Measurements from ENCODE around the gene BCL2L1. TPM values are rescaled to one million over a fixed set of nuclear protein-coding genes. Genes with fewer than 3 reads are reported as not detected.
A peak's percentile ranks its signal among the peaks of the same experiment; 100 is the strongest.

BCL2L1 gene
- total and polyA plus RNA-seq, 2 experiments from 2014 or later = 42.4 to 110 TPM

DNA sequence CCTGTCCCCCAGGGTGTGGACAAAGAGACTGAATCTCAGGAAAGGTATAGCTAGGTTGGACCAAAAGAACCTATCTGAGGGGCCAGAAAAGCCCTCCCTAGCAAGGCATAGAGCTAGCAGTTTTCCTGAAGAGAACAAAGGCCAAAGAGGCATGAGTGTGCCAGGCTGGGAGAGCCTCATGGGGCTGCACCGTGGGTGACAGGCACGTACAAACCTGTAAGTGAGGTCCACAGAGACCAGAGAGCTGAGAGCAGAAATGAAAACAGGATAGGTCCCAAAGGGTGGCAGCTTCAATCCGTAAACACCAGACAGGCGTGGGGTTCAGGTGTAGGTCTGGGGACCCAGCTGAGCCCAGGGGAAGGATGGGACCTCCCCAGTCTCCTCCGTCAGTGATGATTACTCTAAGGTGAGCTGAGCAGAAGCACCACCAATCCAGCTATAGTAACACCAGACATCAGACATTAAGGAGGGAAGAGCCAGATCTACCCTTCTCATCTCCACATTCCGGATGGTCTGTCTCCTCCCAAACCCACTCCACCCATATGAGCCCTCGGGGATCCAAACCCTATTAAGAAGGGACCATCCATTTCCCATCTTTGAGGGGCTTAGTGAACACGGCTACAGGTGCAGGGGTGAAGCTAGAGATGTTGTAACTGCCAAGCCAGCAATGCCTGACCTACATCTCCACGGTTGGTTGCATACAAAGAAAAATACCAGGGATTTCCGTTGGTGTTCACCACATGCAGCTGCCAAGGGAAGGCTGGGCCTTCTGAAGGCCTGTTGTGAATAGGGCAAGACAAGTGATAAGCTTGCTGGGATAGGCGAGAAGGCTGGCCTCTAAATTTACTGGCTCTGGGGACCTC is 38.3 kb downstream of the BCL2L1 start (continued):
- TF ChIP-seq, protein P1, sequence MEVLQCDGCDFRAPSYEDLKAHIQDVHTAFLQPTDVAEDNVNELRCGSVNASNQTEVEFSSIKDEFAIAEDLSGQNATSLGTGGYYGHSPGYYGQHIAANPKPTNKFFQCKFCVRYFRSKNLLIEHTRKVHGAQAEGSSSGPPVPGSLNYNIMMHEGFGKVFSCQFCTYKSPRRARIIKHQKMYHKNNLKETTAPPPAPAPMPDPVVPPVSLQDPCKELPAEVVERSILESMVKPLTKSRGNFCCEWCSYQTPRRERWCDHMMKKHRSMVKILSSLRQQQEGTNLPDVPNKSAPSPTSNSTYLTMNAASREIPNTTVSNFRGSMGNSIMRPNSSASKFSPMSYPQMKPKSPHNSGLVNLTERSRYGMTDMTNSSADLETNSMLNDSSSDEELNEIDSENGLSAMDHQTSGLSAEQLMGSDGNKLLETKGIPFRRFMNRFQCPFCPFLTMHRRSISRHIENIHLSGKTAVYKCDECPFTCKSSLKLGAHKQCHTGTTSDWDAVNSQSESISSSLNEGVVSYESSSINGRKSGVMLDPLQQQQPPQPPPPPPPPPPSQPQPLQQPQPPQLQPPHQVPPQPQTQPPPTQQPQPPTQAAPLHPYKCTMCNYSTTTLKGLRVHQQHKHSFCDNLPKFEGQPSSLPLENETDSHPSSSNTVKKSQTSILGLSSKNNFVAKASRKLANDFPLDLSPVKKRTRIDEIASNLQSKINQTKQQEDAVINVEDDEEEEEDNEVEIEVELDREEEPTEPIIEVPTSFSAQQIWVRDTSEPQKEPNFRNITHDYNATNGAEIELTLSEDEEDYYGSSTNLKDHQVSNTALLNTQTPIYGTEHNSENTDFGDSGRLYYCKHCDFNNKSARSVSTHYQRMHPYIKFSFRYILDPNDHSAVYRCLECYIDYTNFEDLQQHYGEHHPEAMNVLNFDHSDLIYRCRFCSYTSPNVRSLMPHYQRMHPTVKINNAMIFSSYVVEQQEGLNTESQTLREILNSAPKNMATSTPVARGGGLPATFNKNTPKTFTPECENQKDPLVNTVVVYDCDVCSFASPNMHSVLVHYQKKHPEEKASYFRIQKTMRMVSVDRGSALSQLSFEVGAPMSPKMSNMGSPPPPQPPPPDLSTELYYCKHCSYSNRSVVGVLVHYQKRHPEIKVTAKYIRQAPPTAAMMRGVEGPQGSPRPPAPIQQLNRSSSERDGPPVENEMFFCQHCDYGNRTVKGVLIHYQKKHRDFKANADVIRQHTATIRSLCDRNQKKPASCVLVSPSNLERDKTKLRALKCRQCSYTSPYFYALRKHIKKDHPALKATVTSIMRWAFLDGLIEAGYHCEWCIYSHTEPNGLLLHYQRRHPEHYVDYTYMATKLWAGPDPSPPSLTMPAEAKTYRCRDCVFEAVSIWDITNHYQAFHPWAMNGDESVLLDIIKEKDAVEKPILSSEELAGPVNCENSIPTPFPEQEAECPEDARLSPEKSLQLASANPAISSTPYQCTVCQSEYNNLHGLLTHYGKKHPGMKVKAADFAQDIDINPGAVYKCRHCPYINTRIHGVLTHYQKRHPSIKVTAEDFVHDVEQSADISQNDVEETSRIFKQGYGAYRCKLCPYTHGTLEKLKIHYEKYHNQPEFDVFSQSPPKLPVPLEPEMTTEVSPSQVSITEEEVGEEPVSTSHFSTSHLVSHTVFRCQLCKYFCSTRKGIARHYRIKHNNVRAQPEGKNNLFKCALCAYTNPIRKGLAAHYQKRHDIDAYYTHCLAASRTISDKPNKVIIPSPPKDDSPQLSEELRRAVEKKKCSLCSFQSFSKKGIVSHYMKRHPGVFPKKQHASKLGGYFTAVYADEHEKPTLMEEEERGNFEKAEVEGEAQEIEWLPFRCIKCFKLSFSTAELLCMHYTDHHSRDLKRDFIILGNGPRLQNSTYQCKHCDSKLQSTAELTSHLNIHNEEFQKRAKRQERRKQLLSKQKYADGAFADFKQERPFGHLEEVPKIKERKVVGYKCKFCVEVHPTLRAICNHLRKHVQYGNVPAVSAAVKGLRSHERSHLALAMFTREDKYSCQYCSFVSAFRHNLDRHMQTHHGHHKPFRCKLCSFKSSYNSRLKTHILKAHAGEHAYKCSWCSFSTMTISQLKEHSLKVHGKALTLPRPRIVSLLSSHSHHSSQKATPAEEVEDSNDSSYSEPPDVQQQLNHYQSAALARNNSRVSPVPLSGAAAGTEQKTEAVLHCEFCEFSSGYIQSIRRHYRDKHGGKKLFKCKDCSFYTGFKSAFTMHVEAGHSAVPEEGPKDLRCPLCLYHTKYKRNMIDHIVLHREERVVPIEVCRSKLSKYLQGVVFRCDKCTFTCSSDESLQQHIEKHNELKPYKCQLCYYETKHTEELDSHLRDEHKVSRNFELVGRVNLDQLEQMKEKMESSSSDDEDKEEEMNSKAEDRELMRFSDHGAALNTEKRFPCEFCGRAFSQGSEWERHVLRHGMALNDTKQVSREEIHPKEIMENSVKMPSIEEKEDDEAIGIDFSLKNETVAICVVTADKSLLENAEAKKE (CRISPR knock-in tag; IDR thresholded peaks at IDR 0.05) = no peak
- TF ChIP-seq ZNF114 (CRISPR knock-in tag; IDR thresholded peaks at IDR 0.05) (no peak), EZH2phosphoT487 (IDR thresholded peaks at IDR 0.05; ENCODE audit: unreplicated experiment) (no peak)

DNA sequence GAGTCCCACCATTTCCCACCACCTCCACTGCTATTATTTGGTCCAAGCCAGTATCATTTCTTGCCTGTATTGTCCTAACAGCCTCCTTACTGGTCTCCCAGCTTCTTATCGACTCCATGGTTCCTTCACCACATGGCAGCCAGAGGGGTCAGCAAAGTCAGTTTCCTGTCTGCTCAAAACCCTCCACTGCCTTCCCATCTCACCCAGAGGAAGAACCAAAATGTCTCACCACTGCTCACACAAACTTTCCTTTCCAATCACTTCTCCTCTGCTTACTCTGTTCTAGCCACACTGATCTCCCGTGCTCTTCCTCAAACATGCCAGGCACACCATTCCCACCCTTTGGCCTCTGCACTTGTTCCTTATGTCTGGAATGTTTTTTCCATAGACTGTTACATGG is 39.7 kb downstream of the BCL2L1 start:
- H3K4me2 ChIP-seq = no peak overlapping the region
- ATAC-seq (no peak), DNase-seq (ENCODE audit: low spot score) (no peak)
- H3K9me3 Mint-ChIP-seq = no peaks in the 10 kb centered on the region
- no peak overlapping the region for H2AFZ ChIP-seq
- peaks cover 25% of the 10 kb centered on the region for H3K4me1 ChIP-seq (ENCODE audit: insufficient read depth)
- H3K4me3 ChIP-seq = no peak overlapping the region
- no peaks in the 10 kb centered on the region for H3K27me3 ChIP-seq (ENCODE audit: insufficient read depth)
- H3K9me2 ChIP-seq (ENCODE audit: insufficient read depth) = peaks cover 9% of the 10 kb centered on the region; the same call in 1 of the 2 replicates
- peaks cover 23% of the 10 kb centered on the region for H3K4me1 Mint-ChIP-seq
- H3K27ac ChIP-seq (ENCODE audit: low read depth) = peak overlapping the region; percentile 62
- H3K27me3 Mint-ChIP-seq (ENCODE audit: insufficient read depth, low read depth, poor library complexity) = peaks cover 3% of the 10 kb centered on the region
- peaks cover 33% of the 10 kb centered on the region for H3F3A ChIP-seq (replicated peaks; ENCODE audit: low read depth)
- peaks cover 75% of the 10 kb centered on the region for H3K79me2 ChIP-seq (replicated peaks; ENCODE audit: insufficient read depth)
- 0 out of 2 replicates have a peak, but pooled peaks cover 3% of the 10 kb centered on the region for H3K36me3 ChIP-seq (ENCODE audit: insufficient read depth)
- peaks cover 27% of the 10 kb centered on the region for H4K20me1 ChIP-seq (replicated peaks; ENCODE audit: insufficient read depth)
- H3K36me3 Mint-ChIP-seq (ENCODE audit: low read depth) = peaks cover 23% of the 10 kb centered on the region
- H3K27ac Mint-ChIP-seq = no peak overlapping the region
- H3K4me3 Mint-ChIP-seq = no peak overlapping the region
- TF ChIP-seq ZNF331 (CRISPR knock-in tag; IDR thresholded peaks at IDR 0.05; ENCODE audit: low read depth) (no peak), NANOG (IDR thresholded peaks at IDR 0.05; ENCODE audit: borderline replicate concordance) (no peak), EZH2phosphoT487 (IDR thresholded peaks at IDR 0.05; ENCODE audit: unreplicated experiment) (no peak), CREB1 (CRISPR knock-in tag; IDR thresholded peaks at IDR 0.05; ENCODE audit: low read depth) (no peak), JUNB (IDR thresholded peaks at IDR 0.05; ENCODE audit: unreplicated experiment) (no peak)
- TF ChIP-seq, protein P2, sequence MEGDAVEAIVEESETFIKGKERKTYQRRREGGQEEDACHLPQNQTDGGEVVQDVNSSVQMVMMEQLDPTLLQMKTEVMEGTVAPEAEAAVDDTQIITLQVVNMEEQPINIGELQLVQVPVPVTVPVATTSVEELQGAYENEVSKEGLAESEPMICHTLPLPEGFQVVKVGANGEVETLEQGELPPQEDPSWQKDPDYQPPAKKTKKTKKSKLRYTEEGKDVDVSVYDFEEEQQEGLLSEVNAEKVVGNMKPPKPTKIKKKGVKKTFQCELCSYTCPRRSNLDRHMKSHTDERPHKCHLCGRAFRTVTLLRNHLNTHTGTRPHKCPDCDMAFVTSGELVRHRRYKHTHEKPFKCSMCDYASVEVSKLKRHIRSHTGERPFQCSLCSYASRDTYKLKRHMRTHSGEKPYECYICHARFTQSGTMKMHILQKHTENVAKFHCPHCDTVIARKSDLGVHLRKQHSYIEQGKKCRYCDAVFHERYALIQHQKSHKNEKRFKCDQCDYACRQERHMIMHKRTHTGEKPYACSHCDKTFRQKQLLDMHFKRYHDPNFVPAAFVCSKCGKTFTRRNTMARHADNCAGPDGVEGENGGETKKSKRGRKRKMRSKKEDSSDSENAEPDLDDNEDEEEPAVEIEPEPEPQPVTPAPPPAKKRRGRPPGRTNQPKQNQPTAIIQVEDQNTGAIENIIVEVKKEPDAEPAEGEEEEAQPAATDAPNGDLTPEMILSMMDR (conservative IDR thresholded peaks at IDR 0.05; ENCODE audit: low read depth in 2 of 2) = no peak

Measured in GM23338 (cell line).